ENCODE measurements around the gene SNX3. TPM values are rescaled to one million over a fixed set of nuclear protein-coding genes. Genes with fewer than 3 reads are reported as not detected.

The SNX3 gene
- total RNA-seq, 1 donor from 2014 or later, result 179 TPM

DNA sequence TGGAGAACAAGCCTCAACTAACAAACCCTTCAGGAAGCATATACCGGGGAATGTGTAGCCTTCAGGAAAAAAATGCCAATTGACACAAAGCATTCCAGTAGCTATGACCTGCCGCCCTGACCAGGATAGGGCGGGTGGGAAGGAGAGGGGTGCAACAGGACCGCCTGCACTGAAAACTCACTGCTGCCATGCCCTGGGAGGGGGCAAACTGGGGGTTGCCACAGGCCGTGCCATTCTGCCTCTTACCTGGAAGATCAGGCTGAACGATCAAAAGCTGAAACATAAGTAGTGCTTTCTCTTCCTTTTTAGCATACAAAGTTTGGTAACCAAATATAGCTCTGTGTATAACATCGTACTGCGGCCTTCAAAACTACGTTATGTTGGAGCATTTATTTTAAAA, 73.3 kb downstream of the SNX3 start:
- intact Hi-C loops (cut with DNase I), result no loop called here
- Histone ChIP-seq H3K9me3 (no peaks in the 10 kb centered on the region), H3K27me3 (peaks cover 6% of the 10 kb centered on the region), H3K4me1 (no peaks in the 10 kb centered on the region), H3K27ac (no peak overlapping the region), H3K4me3 (no peak overlapping the region), H3K36me3 (no peaks in the 10 kb centered on the region)
- ATAC-seq, result no peak
- DNase-seq, result no peak
- TF ChIP-seq CTCF (IDR thresholded peaks at IDR 0.05), result no peak

GRCh38 chr6:108186226-108186625, 74.6 kb downstream of the SNX3 start:
- peaks cover 15% of the 10 kb centered on the region for H3K27me3 ChIP-seq
- no peak overlapping the region for H3K4me3 ChIP-seq
- H3K27ac ChIP-seq, result no peak overlapping the region
- H3K4me1 ChIP-seq, result no peaks in the 10 kb centered on the region
- ATAC-seq (peak; percentile 34), DNase-seq (no peak)
- intact Hi-C loops (cut with DNase I), result no loop called here
- no peaks in the 10 kb centered on the region for H3K36me3 ChIP-seq
- H3K9me3 ChIP-seq, result no peaks in the 10 kb centered on the region
- TF ChIP-seq CTCF (IDR thresholded peaks at IDR 0.05), result no peak

- TF ChIP-seq CTCF (IDR thresholded peaks at IDR 0.05), result no peak
- peaks cover 8% of the 10 kb centered on the region for H3K4me1 ChIP-seq
- ATAC-seq, result no peak
- H3K36me3 ChIP-seq, result no peaks in the 10 kb centered on the region
- no peak overlapping the region for H3K4me3 ChIP-seq
- intact Hi-C loops (cut with DNase I), result no loop called here
- H3K27me3 ChIP-seq, result peaks cover 59% of the 10 kb centered on the region
- H3K27ac ChIP-seq, result no peak overlapping the region
- no peak for DNase-seq
- no peaks in the 10 kb centered on the region for H3K9me3 ChIP-seq
Observed at GRCh38 chr6:108180776-108181175, 80.1 kb downstream of the SNX3 start.

DNA sequence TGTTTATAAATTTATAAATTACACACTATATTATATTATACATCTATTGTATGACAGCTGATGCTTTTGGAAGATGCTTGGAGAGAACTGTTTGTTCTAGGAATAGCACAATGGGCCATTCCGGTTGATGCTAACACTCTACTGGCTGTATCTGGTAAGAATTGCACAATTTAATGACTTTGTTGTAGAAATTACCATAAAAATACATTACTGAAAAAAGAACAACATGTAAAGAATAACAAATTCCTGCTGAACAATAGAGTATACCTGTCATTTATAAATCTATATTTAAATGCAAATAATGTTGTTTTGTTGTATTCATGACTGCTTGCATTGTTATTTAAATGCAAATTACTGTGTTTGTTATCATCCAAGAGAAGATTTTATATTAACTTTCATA, 80.6 kb downstream of the SNX3 start:
- no peak overlapping the region for H3K4me3 ChIP-seq
- ATAC-seq (no peak), DNase-seq (no peak)
- no peak for TF ChIP-seq CTCF (IDR thresholded peaks at IDR 0.05)
- no peaks in the 10 kb centered on the region for H3K36me3 ChIP-seq
- intact Hi-C loops (cut with DNase I), result no loop called here
- peaks cover 64% of the 10 kb centered on the region for H3K27me3 ChIP-seq
- peaks cover 13% of the 10 kb centered on the region for H3K4me1 ChIP-seq
- H3K27ac ChIP-seq, result no peak overlapping the region
- no peaks in the 10 kb centered on the region for H3K9me3 ChIP-seq

DNA sequence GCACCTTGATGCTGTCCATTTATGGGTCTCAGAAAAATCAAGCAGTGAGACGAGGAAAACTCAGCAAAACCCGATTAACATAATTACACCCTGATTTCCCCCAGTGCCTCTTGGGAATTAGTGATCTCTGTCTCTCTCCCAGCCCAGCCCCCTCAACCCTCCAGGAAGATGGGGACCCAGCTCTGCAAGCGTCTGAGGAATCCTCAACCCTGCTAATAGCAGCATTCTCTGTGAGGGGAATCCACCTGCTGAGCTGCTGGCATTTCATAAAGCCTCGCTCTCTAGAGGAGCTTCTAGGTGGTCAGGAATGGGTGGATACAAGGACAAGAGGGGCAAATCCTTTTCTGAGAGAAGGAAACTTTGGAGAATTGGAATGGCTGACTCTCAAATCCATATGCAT, 81.1 kb downstream of the SNX3 start:
- DNase-seq (no peak), ATAC-seq (no peak)
- H3K36me3 ChIP-seq, result no peaks in the 10 kb centered on the region
- no peaks in the 10 kb centered on the region for H3K9me3 ChIP-seq
- H3K4me3 ChIP-seq, result no peak overlapping the region
- peaks cover 69% of the 10 kb centered on the region for H3K27me3 ChIP-seq
- intact Hi-C loops (cut with DNase I), result no loop called here
- H3K27ac ChIP-seq, result no peak overlapping the region
- H3K4me1 ChIP-seq, result peaks cover 14% of the 10 kb centered on the region
- TF ChIP-seq CTCF (IDR thresholded peaks at IDR 0.05), result no peak

Data from upper lobe of right lung (tissue), 1 donor.